A673 (cell line): ENCODE measurements around the gene EPB41L3. TPM values are rescaled to one million over a fixed set of nuclear protein-coding genes. Genes with fewer than 3 reads are reported as not detected.

Experiments used
- BruUV-seq: library from RNA; stranded (reverse); fragments of 400-500 nt; replicated peaks from 2 replicates; lab custom pipeline; 2021; lab: Mats Ljungman, UMichigan
- CTCF ChIA-PET: fragments of 300-600 bp; sonication (Branson Sonifier 250); formaldehyde crosslinking; loops from one replicate; lab custom pipeline; 2022; ENCODE audit warnings: antibody characterized with exemption; lab: Charles Lee
- POLR2A ChIA-PET: fragments of 300-600 bp; sonication (Branson Sonifier 250); formaldehyde crosslinking; loops from one replicate; lab custom pipeline; 2022; ENCODE audit warnings: antibody characterized with exemption; ENCODE audit not compliant: low non-redundant PET; lab: Charles Lee
- DNase-seq: peaks from one replicate; pipeline ENCODE4 v3.0.0-alpha.2; 2015; ENCODE audit warnings: low spot score
- H3K27ac ChIP-seq: fragments of 200-600 bp; sonication (generic); 2 replicates; pipeline ENCODE4 v1.5.1; 2016; ENCODE audit warnings: mixed run types, low read depth, mild to moderate bottlenecking, mixed read lengths, antibody characterized with exemption, low read length; ENCODE audit not compliant: poor library complexity, severe bottlenecking
- H3K27me3 ChIP-seq: fragments of 200-600 bp; sonication (generic); replicated peaks from 2 replicates; pipeline ENCODE4 v1.6.1; 2017; ENCODE audit warnings: mixed run types, low read depth, mild to moderate bottlenecking, mixed read lengths, antibody characterized with exemption, low read length; ENCODE audit not compliant: insufficient read depth, poor library complexity
- H3K36me3 ChIP-seq: fragments of 200-600 bp; sonication (generic); 2 replicates; pipeline ENCODE4 v1.6.1; 2016; ENCODE audit warnings: mixed run types, mild to moderate bottlenecking, mixed read lengths, antibody characterized with exemption, low read length; ENCODE audit not compliant: insufficient read depth, poor library complexity, severe bottlenecking
- H3K4me1 ChIP-seq: fragments of 200-600 bp; sonication (generic); 2 replicates; pipeline ENCODE4 v1.6.1; 2017; ENCODE audit warnings: mixed run types, mild to moderate bottlenecking, mixed read lengths, antibody characterized with exemption, low read length; ENCODE audit not compliant: insufficient read depth, poor library complexity, severe bottlenecking
- H3K4me3 ChIP-seq: fragments of 200-600 bp; sonication (generic); 2 replicates; pipeline ENCODE4 v1.5.1; 2016; ENCODE audit warnings: low read depth, mixed run types, mild to moderate bottlenecking, mixed read lengths, low read length; ENCODE audit not compliant: poor library complexity, severe bottlenecking
- H3K9me3 ChIP-seq: fragments of 200-600 bp; sonication (generic); 2 replicates; pipeline ENCODE4 v1.6.1; 2016; ENCODE audit warnings: mixed run types, low read depth, mild to moderate bottlenecking, mixed read lengths, antibody characterized with exemption, low read length; ENCODE audit not compliant: poor library complexity, severe bottlenecking
- CTCF ChIP-seq: fragments of 300-800, 200-600 bp; sonication (generic); conservative IDR thresholded peaks from 2 replicates; pipeline ENCODE4 v1.5.1; 2017; ENCODE audit warnings: low read depth, mild to moderate bottlenecking, antibody characterized with exemption, low read length, moderate library complexity, mixed read lengths
- EZH2 ChIP-seq: fragments of 200-600 bp; sonication (generic); IDR thresholded peaks from 2 replicates; pipeline ENCODE4 v1.6.1; 2017; ENCODE audit warnings: borderline replicate concordance, low read depth, mild to moderate bottlenecking, mixed read lengths, antibody characterized with exemption, low read length; ENCODE audit not compliant: poor library complexity, severe bottlenecking
- intact Hi-C: fragments of 100-400 bp; cut with micrococcal nuclease; formaldehyde crosslinking; loops from one replicate; pipeline ENCODE4 v1.10.0; 2022; ENCODE audit not compliant: unreplicated experiment
- total RNA-seq: library from RNA; stranded (reverse); gene quantifications from 2 replicates; pipeline ENCODE4 v1.2.3, GENCODE V29; 2021

Gene EPB41L3
- total RNA-seq, 1 experiment from 2014 or later, result 0.86 TPM

DNA sequence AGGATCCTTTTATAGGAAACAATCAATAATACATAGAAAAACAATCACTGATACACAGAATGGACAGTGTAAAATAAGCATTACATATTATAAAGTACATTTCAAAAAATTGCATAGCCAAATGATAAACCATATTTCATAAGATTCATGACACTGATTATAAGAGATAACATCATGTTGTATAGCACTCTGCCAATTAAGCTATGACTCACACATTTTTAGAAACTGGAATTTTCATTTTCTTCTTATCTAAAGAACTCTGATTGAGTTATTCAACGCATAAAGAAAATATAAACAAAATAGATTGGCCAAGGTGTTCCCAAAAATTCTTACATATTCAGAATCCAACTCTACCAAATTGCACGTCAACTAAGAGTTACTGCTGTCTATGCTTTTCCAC is 5.9 kb downstream of the EPB41L3 start:
- no TSS peak for BruUV-seq
- ChIA-PET POLR2A (no interaction called here), CTCF (no interaction called here)
- Histone ChIP-seq H3K9me3 (no peaks in the 10 kb centered on the region), H3K4me1 (peaks cover 5% of the 10 kb centered on the region), H3K27me3 (peaks cover 51% of the 10 kb centered on the region), H3K4me3 (no peak overlapping the region), H3K27ac (no peak overlapping the region), H3K36me3 (no peaks in the 10 kb centered on the region)
- no peak for DNase-seq
- intact Hi-C loops, result no loop called here
- TF ChIP-seq EZH2 (no peak), CTCF (no peak)

GRCh38 chr18:5534845-5535244 is 9.0 kb downstream of the EPB41L3 start:
- TF ChIP-seq CTCF, result no peak
- no peak for TF ChIP-seq EZH2
- no peaks in the 10 kb centered on the region for H3K9me3 ChIP-seq
- H3K27ac ChIP-seq, result no peak overlapping the region
- no peaks in the 10 kb centered on the region for H3K4me1 ChIP-seq
- peaks cover 27% of the 10 kb centered on the region for H3K27me3 ChIP-seq
- ChIA-PET POLR2A (no interaction called here), CTCF (no interaction called here)
- H3K36me3 ChIP-seq, result no peaks in the 10 kb centered on the region
- BruUV-seq, result no TSS peak
- intact Hi-C loops, result no loop called here
- DNase-seq, result no peak
- H3K4me3 ChIP-seq, result no peak overlapping the region

DNA sequence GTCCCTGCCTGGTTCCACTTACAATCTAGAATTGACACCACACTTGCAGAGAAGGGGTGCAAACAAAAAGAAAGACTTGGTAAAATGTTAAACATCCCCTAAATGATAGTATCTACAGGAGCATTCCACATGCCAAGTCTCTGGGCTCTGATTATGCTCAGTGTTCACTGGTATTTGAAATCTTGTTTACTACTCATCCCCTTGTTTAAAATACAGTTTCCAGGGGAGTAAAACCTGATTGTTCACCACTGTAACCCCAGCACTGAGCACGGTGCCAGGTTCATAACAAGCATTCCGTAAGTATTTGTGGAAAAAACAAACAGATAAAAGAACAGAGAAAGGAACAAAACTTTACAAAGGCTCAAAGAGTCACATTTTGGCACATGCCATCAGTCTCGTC is 11.7 kb downstream of the EPB41L3 start:
- CTCF ChIA-PET, result no interaction called here
- Histone ChIP-seq H3K4me1 (no peaks in the 10 kb centered on the region), H3K27ac (no peak overlapping the region), H3K4me3 (no peak overlapping the region), H3K36me3 (no peaks in the 10 kb centered on the region), H3K27me3 (peaks cover 4% of the 10 kb centered on the region), H3K9me3 (no peaks in the 10 kb centered on the region)
- no peak for TF ChIP-seq CTCF
- no peak for TF ChIP-seq EZH2
- DNase-seq, result no peak
- no TSS peak for BruUV-seq
- POLR2A ChIA-PET, result no interaction called here
- intact Hi-C loops, result no loop called here
